CD4-positive, alpha-beta T cell treated with Interferon gamma for 1 hour (primary cell): ENCODE results near the gene R3HCC1L.

Experiments
- DNase-seq: peaks from one replicate; pipeline ENCODE4 v3.0.0-alpha.2; 2020

R3HCC1L gene

DNA sequence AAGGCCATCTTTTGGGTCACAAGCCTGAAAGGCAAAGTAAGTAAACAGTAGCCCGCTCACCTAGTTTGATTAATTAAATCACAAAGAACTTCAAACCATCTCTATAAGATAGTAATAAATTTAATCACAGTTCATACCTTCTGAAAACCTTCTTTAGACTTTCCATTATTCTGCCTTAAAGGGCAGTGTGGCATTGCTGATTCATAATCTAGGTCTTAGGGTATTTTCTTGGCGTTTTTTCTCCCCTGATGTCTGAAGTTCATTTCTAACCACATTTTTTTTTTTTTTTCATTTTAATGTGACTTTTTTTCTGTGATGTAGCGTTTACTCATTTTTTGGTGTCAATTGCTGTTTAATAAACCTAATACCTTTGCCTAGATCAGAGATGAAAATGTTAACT lies 106.1 kb downstream of the R3HCC1L start:
- no peak for DNase-seq

DNA sequence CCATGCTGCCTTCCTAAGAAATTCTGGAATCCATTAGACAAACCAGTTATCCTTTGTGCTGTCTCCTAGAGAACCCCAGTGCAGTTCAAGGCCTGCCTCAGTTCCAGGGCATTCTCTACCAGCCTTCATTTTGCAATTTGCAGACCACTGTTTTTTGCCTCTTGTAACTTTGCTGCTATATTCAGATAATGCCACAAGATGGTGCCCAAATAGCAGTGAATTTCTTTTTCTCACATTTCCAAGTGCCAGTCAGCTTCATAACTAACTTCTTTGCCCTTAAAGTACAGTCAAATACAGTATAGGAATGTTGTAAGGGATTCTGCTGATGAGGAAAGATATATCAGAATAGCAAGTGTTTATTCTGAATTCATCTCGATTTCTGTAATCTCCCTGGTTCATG lies 108.4 kb downstream of the R3HCC1L start:
- no peak for DNase-seq

GRCh38 chr10:98244141-98244540 lies 109.7 kb downstream of the R3HCC1L start:
- no peak for DNase-seq

GRCh38 chr10:98244586-98244985 lies 110.1 kb downstream of the R3HCC1L start:
- DNase-seq: no peak

- no peak for DNase-seq
Measured at GRCh38 chr10:98246911-98247805, 112.7 kb downstream of the R3HCC1L start.

GRCh38 chr10:98248018-98248417 lies 113.6 kb downstream of the R3HCC1L start:
- no peak for DNase-seq

DNA sequence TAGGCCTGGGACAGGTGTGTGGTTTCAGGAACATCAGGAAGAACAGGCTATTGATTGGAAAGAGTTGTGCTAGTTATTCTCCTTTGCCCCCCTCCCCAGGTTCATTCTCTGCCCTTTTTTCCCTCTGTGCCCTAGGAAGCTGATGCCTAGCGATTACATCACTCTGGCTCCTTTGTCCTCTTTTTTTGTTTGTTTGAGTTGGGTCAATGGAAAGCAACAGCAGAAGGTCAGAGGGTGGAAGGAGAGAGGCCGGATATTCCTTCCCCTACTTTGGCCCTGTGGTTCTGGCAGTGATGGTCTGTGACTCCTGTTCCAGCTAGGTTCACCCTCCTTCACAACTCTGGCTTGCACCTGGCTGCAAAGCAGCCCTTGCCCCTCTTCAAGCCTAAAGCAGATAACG lies 114.7 kb downstream of the R3HCC1L start:
- DNase-seq: no peak

GRCh38 chr10:98251399-98251798 lies 116.9 kb downstream of the R3HCC1L start:
- no peak for DNase-seq

- no peak for DNase-seq
Measured at GRCh38 chr10:98252464-98252863, 118.0 kb downstream of the R3HCC1L start.

- no peak for DNase-seq
Measured at GRCh38 chr10:98253499-98253898, 119.0 kb downstream of the R3HCC1L start.

DNA sequence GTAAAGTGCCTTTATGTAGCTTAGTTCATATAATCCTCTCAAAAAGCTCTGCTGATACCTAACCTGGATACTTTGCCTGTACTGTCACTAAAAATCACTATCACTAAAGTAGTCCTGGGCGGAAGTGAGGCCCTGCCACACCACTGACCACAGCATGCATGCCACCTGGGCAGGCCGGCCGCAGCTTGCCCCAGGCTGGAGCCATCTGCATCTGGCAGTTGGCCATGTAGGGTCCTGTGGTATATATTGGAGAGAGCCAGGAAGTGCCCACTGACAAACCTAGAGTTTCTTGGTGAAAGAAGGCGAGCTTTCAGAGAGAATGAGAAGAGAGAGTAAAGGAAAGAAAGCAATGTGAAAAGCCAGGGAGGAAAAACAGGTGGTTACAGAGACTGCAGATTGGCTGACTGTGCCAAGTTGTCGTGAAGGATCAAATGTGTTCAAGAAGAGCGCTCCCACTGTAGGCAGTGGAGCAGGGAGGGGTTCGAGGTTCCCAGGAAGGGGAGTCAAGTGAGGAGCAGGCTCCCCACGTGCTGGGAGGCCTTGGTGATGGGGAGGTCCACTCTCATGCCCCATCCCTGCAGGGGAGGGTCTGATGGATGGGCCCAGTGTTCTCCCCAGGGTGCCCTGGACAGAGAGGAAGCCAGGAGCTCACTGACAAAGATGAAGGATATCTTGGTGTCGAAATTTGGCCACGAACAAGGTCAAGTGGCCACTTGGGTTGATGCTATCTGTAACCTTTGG lies 119.9 kb downstream of the R3HCC1L start:
- no peak for DNase-seq

DNA sequence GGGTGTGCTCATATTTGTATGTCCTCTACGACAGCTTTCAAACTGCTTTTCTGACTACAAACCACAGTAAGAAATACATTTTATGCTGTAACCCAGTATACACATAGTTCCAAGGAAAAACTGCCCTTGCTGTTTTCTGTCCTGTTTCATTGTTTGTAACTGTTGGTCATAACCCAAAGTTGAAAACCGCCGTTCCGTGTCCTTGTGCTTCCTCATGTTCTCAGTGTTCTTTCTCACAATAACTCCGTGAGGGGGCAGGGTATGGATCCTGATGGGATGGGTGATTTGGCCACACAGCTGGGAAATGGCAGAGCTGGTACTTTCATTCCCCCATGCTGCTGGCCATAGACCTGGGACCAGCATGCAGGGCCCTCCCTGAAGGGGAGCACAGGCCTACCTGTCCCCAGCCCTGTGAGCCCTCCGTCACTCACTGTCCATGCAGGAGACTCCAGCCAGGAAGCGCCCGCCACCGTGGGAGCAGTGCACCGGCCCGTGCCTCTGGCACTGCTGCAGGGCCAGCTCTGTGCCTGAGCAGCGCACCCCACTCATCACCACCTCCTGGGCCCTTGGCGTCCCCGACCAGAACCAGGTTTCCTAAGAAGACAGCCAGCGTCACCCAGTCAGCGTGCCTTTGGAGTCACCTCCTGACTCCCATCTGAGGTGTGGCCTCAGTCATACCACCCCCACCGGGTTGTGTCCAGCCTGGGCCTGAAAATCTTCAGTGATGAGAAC lies 120.9 kb downstream of the R3HCC1L start:
- DNase-seq: no peak

- DNase-seq: no peak
Measured at GRCh38 chr10:98256692-98257091, 122.2 kb downstream of the R3HCC1L start.

- DNase-seq: no peak
Measured at GRCh38 chr10:98257198-98257597, 122.7 kb downstream of the R3HCC1L start.

DNA sequence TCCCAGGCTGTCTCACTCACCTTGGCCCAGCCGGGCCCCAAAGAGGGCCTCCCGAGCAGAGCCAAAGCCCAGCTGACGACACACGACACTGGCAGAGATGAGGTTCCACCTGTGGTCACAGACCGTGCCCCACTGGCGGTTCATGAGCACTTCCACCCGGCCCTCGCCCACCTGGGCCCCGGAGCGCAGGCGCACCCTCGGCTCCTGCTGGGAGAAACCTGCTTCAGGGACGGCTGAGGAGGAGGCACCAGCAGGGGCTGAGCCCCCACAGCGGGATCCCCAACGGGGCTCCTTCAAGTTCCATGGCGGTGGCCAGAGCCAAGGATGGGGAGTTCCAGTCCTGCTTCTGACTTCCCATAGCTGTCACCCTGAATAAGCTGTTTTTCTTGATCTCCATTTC lies 123.5 kb downstream of the R3HCC1L start:
- no peak for DNase-seq

DNA sequence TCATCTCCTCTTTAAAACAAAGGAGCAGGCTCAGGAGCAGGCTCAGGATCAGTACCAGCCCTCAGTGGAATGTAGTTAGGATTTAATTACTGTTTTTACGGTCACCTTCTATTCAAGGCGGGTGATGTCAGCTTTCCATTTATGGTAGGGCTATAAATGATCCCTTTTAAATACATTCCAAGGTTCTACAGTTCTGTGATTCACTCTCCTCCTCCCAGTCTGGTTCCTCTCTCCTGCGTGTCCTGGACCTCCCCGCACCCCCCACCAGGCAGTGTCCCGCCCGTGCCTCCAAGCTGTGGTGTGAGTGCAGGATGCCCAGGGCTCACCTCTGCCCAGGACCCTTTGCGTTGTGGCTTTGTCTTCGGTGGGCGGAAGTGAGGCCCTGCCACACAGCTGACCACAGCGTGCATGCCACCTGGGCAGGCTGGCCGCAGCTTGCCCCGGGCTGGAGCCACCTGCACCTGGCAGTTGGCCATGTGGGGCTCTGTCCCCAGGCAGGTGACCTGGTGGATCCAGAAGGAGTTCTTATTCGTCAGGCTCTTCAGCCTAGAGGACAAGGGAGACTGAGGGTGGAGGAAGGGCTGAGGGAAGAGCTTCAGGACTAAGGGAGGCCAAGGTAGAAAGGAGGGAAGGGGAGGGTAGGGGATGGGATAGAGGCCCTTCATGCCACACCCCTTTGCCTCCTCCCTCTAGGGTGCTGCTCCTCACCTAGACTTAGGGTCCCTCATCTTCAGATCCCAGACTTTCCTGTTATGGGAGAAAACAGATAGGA lies 124.4 kb downstream of the R3HCC1L start:
- no peak for DNase-seq

DNA sequence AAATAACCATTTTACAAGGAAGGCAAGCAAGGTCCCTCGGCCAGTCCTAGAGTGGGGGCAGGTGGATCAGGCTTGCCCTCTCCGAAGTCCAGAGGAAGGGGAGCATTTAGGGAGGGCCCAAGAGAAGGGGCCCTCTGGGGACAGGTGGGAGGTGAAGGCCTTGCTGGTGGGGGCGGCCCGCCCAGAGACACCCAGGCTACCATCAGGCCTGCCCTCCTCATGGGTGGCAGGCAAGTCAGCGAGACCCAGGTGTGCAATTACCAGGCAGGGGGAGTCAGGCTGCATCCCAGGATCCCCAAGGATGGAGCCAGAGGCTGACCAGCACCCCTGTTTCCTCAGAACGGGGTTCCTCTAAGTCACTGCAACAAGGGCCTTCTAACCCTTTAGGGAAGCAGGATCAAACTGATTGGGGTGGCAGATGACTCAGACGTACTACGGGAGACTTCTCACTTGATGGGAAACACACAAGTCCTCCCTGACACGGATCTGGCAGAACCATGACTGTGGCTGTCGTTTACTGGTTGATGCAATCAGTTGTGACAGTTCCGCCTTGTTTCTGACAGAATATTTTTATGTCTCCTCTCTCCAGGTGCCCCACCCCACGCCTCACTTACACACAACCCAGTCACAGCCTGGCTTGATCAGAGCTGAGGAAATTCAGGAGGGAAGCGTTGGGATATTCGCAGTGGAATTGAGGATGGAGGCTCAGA lies 125.3 kb downstream of the R3HCC1L start:
- DNase-seq: peak; percentile 52

- no peak for DNase-seq
Measured at GRCh38 chr10:98260350-98260749, 125.9 kb downstream of the R3HCC1L start.

- no peak for DNase-seq
Measured at GRCh38 chr10:98260752-98261151, 126.3 kb downstream of the R3HCC1L start.

GRCh38 chr10:98261436-98262277 lies 127.2 kb downstream of the R3HCC1L start:
- no peak for DNase-seq

DNA sequence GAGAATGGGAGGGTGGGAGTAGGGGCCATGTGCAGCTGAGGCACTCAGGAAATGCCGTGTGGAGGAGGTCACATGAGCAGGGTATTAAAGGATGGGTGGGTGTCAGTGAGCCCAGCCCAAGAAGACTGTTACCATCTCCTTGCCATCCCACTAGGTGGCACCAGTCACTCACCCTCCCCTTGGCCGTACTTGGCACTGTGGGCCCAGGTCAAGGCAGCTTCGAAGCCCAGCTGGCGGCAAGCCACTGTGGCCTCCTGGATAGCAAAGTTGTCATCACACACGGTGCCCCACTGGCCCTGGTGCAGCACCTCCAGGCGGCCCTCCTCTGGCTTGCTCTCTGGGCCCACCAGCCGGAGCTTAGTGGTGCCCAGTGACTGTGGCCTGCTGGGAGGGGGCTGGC lies 128.1 kb downstream of the R3HCC1L start:
- peak; percentile 13 for DNase-seq
